GM19395 (cell line): ENCODE measurements around the gene RNF207.

Experiments used
- ATAC-seq: cut with Tn5 transposase; IDR thresholded peaks from one replicate; pipeline ENCODE4 v1.9.1; 2021; ENCODE audit warnings: mild to moderate bottlenecking, moderate library complexity; ENCODE audit not compliant: unreplicated experiment

RNF207 gene

GRCh38 chr1:6224718-6225117, 18.8 kb downstream of the RNF207 start:
- ATAC-seq: no peak

- ATAC-seq: no peak
Observed at GRCh38 chr1:6225651-6226050, 19.7 kb downstream of the RNF207 start.

- no peak for ATAC-seq
Observed at GRCh38 chr1:6233376-6233775, 27.5 kb downstream of the RNF207 start.

- ATAC-seq: no peak
Observed at GRCh38 chr1:6234502-6235295, 28.8 kb downstream of the RNF207 start.

GRCh38 chr1:6235296-6235677, 29.4 kb downstream of the RNF207 start:
- peak; percentile 36 for ATAC-seq

- no peak for ATAC-seq
Observed at GRCh38 chr1:6237093-6237492, 31.2 kb downstream of the RNF207 start.

- no peak for ATAC-seq
Observed at GRCh38 chr1:6239213-6239752, 33.4 kb downstream of the RNF207 start.

- ATAC-seq: no peak
Observed at GRCh38 chr1:6239950-6240768, 34.2 kb downstream of the RNF207 start.

- ATAC-seq: no peak
Observed at GRCh38 chr1:6241107-6241886, 35.4 kb downstream of the RNF207 start.

GRCh38 chr1:6241887-6242740, 36.2 kb downstream of the RNF207 start:
- no peak for ATAC-seq

- no peak for ATAC-seq
Observed at GRCh38 chr1:6243053-6243834, 37.3 kb downstream of the RNF207 start.

- no peak for ATAC-seq
Observed at GRCh38 chr1:6243993-6244392, 38.1 kb downstream of the RNF207 start, which contains the start of gene HES3. Gene HES3, plus strand, starts transcription at chr1:6244179. Its CDS starts 187 bp downstream, at chr1:6244366.

- no peak for ATAC-seq
Observed at GRCh38 chr1:6244401-6245049, 38.6 kb downstream of the RNF207 start.

GRCh38 chr1:6245086-6245868, 39.4 kb downstream of the RNF207 start:
- ATAC-seq: no peak

- ATAC-seq: no peak
Observed at GRCh38 chr1:6245869-6246496, 40.1 kb downstream of the RNF207 start.

- ATAC-seq: no peak
Observed at GRCh38 chr1:6246497-6247467, 40.9 kb downstream of the RNF207 start.
